Measurements from ENCODE around the gene HPCA.

- TF ChIP-seq, protein P1, sequence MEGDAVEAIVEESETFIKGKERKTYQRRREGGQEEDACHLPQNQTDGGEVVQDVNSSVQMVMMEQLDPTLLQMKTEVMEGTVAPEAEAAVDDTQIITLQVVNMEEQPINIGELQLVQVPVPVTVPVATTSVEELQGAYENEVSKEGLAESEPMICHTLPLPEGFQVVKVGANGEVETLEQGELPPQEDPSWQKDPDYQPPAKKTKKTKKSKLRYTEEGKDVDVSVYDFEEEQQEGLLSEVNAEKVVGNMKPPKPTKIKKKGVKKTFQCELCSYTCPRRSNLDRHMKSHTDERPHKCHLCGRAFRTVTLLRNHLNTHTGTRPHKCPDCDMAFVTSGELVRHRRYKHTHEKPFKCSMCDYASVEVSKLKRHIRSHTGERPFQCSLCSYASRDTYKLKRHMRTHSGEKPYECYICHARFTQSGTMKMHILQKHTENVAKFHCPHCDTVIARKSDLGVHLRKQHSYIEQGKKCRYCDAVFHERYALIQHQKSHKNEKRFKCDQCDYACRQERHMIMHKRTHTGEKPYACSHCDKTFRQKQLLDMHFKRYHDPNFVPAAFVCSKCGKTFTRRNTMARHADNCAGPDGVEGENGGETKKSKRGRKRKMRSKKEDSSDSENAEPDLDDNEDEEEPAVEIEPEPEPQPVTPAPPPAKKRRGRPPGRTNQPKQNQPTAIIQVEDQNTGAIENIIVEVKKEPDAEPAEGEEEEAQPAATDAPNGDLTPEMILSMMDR (IDR thresholded peaks at IDR 0.05): no peak
- TF ChIP-seq POLR2A (IDR thresholded peaks at IDR 0.05) (no peak), EP300 (IDR thresholded peaks at IDR 0.05) (no peak), POLR2AphosphoS5 (IDR thresholded peaks at IDR 0.05) (no peak)
Measured at GRCh38 chr1:32917521-32917920, 31.2 kb downstream of the HPCA start.

All from suprapubic skin (tissue), 4 donors.